HepG2 (cell line): ENCODE results near the gene TMEM174. TPM values are rescaled to one million over a fixed set of nuclear protein-coding genes. Genes with fewer than 3 reads are reported as not detected.

Source experiments
- ETV6 ChIP-seq: sonication (generic); formaldehyde crosslinking; conservative IDR thresholded peaks from 2 replicates; pipeline ENCODE4 v1.4.0; 2020; ENCODE audit warnings: missing genetic modification reagents
- FOXA3 ChIP-seq: IDR thresholded peaks from 2 replicates; pipeline ENCODE4 v1.6.1; 2016; ENCODE audit warnings: missing genetic modification reagents, missing compliant biosample characterization
- FOXJ3 ChIP-seq: sonication (generic); formaldehyde crosslinking; IDR thresholded peaks from 2 replicates; pipeline ENCODE4 v1.4.0; 2020; ENCODE audit warnings: missing genetic modification reagents, mild to moderate bottlenecking, borderline replicate concordance
- GZF1 ChIP-seq: sonication (generic); formaldehyde crosslinking; IDR thresholded peaks from 2 replicates; pipeline ENCODE4 v1.5.1; 2020; ENCODE audit warnings: mild to moderate bottlenecking, missing genetic modification reagents
- MLLT10 ChIP-seq: sonication (generic); formaldehyde crosslinking; IDR thresholded peaks from 2 replicates; pipeline ENCODE4 v1.4.0; 2020; ENCODE audit warnings: missing genetic modification reagents
- ONECUT2 ChIP-seq: sonication (generic); formaldehyde crosslinking; IDR thresholded peaks from 2 replicates; pipeline ENCODE4 v1.4.0; 2020; ENCODE audit warnings: missing genetic modification reagents
- ZNF138 ChIP-seq: sonication (generic); formaldehyde crosslinking; IDR thresholded peaks from 2 replicates; pipeline ENCODE4 v1.5.0; 2020; ENCODE audit warnings: mild to moderate bottlenecking, low read depth, missing genetic modification reagents
- ZNF142 ChIP-seq: sonication (generic); formaldehyde crosslinking; IDR thresholded peaks from 2 replicates; pipeline ENCODE4 v1.4.0; 2020; ENCODE audit warnings: missing genetic modification reagents
- ZNF362 ChIP-seq: sonication (generic); formaldehyde crosslinking; IDR thresholded peaks from 2 replicates; pipeline ENCODE4 v1.4.0; 2020; ENCODE audit warnings: missing genetic modification reagents, mild to moderate bottlenecking, borderline replicate concordance
- ZNF724P ChIP-seq: sonication (generic); formaldehyde crosslinking; IDR thresholded peaks from 2 replicates; pipeline ENCODE4 v1.8.0; 2022; ENCODE audit warnings: missing genetic modification reagents, borderline replicate concordance
- polyA plus RNA-seq, 8 experiments: library from polyadenylated mRNA; depleted of rRNA in 3 of 8; stranded (reverse) in 7 of 8; unstranded in 1 of 8; fragments of >200 nt; fragmentation: Illumina TruSeq in 4 of 8; extraction: Trizol in 4 of 8; gene quantifications; 2 replicates each; pipeline versions ENCODE4 v1.2.1 to v1.2.3, GENCODE V29; 2011 to 2016; ENCODE audit warnings: low read depth in 4 of 8, missing spikeins in 1 of 8, mixed read lengths in 1 of 8; ENCODE audit not compliant: insufficient read depth in 1 of 8
- total RNA-seq, 5 experiments: library from RNA; depleted of rRNA; stranded (reverse); fragments of >200 nt; fragmentation: Illumina TruSeq; extraction: Trizol; gene quantifications; 2 replicates each; pipeline ENCODE4 v1.2.3, GENCODE V29; 2016; ENCODE audit warnings: low read depth in 1 of 5
- TF ChIP-seq, protein P1 (sequence below): sonication (generic); formaldehyde crosslinking; IDR thresholded peaks from 2 replicates; pipeline ENCODE4 v1.5.0; 2020; ENCODE audit warnings: missing genetic modification reagents
- TF ChIP-seq, protein P2 (sequence below): sonication (generic); formaldehyde crosslinking; IDR thresholded peaks from 2 replicates; pipeline ENCODE4 v1.4.0; 2020; ENCODE audit warnings: missing genetic modification reagents, borderline replicate concordance
- TF ChIP-seq, protein P3 (sequence below): sonication (generic); formaldehyde crosslinking; IDR thresholded peaks from 2 replicates; pipeline ENCODE4 v1.4.0; 2020; ENCODE audit warnings: missing genetic modification reagents, borderline replicate concordance

The TMEM174 gene
- total and polyA plus RNA-seq, 2 of the 13 experiments (the other 11 are each of a cell fraction or from before 2014, with no cell fraction given): not detected

DNA sequence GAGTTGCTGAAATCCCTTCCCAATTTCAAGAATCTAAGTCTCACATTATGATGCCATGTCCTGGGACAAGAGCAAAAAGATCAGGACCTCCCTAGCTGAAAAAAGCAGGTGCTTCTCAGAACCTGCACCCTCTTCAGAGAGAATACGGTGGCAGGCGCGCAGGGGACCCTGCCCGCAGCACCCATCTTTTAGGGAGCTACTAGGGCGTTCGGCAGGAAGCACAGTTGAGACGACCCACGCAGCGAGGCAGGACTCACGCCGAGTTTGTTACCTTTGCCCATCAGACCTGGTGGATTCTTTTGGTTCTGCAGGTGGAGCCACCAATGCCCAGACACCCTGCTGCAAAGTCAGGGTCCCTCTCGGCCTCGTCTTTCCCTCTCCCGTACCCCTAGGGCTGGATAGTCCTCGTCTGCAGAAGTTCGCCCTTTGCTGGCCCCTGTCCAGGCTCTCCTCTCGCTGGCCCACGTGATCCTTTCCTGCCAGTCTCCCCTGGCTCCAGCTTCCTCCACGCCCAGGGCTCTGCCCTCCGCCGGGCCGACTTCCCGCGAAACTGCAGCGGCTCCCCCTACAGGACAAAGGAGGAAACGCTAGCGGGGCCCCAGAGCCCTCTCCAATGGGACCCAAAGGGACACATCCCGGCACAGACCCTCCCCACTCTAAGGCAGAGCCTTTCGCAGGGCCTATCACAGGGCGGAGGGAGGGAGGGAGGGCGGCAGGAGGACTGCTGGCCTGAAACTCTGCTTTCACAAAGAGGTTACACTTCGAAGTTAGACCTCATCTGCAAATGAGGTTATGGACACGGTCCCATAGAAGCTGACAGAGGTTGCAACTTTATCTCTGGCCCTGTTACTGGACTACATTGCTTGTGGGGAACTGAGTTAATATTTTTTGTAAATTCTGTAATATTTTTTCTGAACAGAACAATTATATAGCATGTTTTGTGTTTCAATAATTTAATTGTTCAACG, 28.8 kb downstream of the TMEM174 start (continued):
- TF ChIP-seq, protein P1, sequence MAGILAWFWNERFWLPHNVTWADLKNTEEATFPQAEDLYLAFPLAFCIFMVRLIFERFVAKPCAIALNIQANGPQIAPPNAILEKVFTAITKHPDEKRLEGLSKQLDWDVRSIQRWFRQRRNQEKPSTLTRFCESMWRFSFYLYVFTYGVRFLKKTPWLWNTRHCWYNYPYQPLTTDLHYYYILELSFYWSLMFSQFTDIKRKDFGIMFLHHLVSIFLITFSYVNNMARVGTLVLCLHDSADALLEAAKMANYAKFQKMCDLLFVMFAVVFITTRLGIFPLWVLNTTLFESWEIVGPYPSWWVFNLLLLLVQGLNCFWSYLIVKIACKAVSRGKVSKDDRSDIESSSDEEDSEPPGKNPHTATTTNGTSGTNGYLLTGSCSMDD: no peak
- no peak for TF ChIP-seq ZNF142
- no peak for TF ChIP-seq FOXJ3 (CRISPR knock-in tag)
- no peak for TF ChIP-seq ETV6 (CRISPR knock-in tag)
- TF ChIP-seq, protein P2, sequence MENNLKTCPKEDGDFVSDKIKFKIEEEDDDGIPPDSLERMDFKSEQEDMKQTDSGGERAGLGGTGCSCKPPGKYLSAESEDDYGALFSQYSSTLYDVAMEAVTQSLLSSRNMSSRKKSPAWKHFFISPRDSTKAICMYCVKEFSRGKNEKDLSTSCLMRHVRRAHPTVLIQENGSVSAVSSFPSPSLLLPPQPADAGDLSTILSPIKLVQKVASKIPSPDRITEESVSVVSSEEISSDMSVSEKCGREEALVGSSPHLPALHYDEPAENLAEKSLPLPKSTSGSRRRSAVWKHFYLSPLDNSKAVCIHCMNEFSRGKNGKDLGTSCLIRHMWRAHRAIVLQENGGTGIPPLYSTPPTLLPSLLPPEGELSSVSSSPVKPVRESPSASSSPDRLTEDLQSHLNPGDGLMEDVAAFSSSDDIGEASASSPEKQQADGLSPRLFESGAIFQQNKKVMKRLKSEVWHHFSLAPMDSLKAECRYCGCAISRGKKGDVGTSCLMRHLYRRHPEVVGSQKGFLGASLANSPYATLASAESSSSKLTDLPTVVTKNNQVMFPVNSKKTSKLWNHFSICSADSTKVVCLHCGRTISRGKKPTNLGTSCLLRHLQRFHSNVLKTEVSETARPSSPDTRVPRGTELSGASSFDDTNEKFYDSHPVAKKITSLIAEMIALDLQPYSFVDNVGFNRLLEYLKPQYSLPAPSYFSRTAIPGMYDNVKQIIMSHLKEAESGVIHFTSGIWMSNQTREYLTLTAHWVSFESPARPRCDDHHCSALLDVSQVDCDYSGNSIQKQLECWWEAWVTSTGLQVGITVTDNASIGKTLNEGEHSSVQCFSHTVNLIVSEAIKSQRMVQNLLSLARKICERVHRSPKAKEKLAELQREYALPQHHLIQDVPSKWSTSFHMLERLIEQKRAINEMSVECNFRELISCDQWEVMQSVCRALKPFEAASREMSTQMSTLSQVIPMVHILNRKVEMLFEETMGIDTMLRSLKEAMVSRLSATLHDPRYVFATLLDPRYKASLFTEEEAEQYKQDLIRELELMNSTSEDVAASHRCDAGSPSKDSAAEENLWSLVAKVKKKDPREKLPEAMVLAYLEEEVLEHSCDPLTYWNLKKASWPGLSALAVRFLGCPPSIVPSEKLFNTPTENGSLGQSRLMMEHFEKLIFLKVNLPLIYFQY (CRISPR knock-in tag): no peak
- no peak for TF ChIP-seq ONECUT2 (CRISPR knock-in tag)
- TF ChIP-seq, protein P3, sequence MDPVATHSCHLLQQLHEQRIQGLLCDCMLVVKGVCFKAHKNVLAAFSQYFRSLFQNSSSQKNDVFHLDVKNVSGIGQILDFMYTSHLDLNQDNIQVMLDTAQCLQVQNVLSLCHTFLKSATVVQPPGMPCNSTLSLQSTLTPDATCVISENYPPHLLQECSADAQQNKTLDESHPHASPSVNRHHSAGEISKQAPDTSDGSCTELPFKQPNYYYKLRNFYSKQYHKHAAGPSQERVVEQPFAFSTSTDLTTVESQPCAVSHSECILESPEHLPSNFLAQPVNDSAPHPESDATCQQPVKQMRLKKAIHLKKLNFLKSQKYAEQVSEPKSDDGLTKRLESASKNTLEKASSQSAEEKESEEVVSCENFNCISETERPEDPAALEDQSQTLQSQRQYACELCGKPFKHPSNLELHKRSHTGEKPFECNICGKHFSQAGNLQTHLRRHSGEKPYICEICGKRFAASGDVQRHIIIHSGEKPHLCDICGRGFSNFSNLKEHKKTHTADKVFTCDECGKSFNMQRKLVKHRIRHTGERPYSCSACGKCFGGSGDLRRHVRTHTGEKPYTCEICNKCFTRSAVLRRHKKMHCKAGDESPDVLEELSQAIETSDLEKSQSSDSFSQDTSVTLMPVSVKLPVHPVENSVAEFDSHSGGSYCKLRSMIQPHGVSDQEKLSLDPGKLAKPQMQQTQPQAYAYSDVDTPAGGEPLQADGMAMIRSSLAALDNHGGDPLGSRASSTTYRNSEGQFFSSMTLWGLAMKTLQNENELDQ (CRISPR knock-in tag): no peak
- no peak for TF ChIP-seq FOXA3 (CRISPR knock-in tag)
- no peak for TF ChIP-seq ZNF362 (CRISPR knock-in tag)
- TF ChIP-seq ZNF724P (CRISPR knock-in tag): no peak
- TF ChIP-seq GZF1: no peak
- no peak for TF ChIP-seq MLLT10 (CRISPR knock-in tag)
- TF ChIP-seq ZNF138 (CRISPR knock-in tag): no peak
